H1 (cell line): ENCODE data around the gene CACNA1A. TPM values are rescaled to one million over a fixed set of nuclear protein-coding genes. Genes with fewer than 3 reads are reported as not detected.

Source experiments
- HDAC6 ChIP-seq: IDR thresholded peaks from one replicate; pipeline ENCODE4 v1.7.1; 2012; ENCODE audit warnings: low read depth, mild to moderate bottlenecking, inconsistent platforms, low read length, moderate library complexity
- JUND ChIP-seq: IDR thresholded peaks from 2 replicates; pipeline ENCODE4 v1.6.1; 2011; ENCODE audit warnings: mild to moderate bottlenecking, improper control_type of control experiment, low read length
- polyA plus RNA-seq, 7 experiments: library from polyadenylated mRNA; depleted of rRNA in 3 of 7; stranded (reverse) in 5 of 7; unstranded in 2 of 7; fragments of >200 nt in 5 of 7; fragments of 200-250 nt in 2 of 7; gene quantifications; 1 replicate in 5 of 7; 2 replicates in 1 of 7; 4 replicates in 1 of 7; pipeline versions ENCODE4 v1.2.1 to v1.2.3, GENCODE V29; 2011 to 2013; ENCODE audit warnings: missing spikeins in 2 of 7, mixed read lengths in 2 of 7
- total RNA-seq: library from RNA; stranded (reverse); fragmentation: NEBNext Ultra II Directional; extraction: Animal tissue kit (Norgen Biotek cat#: 25700); gene quantifications from 2 replicates; pipeline ENCODE4 v1.2.1, GENCODE V29; 2021
- TF ChIP-seq, protein P1 (sequence below): IDR thresholded peaks from 2 replicates; pipeline ENCODE4 v1.6.1; 2012; ENCODE audit warnings: inconsistent platforms
- TF ChIP-seq, protein P2 (sequence below): IDR thresholded peaks from 2 replicates; pipeline ENCODE4 v1.6.1; 2012; ENCODE audit warnings: low read length, inconsistent platforms

CACNA1A gene
- total and polyA plus RNA-seq, 2 of the 8 experiments (the other 6 are each of a cell fraction or from before 2014, with no cell fraction given) = 10.7 to 25.3 TPM

DNA sequence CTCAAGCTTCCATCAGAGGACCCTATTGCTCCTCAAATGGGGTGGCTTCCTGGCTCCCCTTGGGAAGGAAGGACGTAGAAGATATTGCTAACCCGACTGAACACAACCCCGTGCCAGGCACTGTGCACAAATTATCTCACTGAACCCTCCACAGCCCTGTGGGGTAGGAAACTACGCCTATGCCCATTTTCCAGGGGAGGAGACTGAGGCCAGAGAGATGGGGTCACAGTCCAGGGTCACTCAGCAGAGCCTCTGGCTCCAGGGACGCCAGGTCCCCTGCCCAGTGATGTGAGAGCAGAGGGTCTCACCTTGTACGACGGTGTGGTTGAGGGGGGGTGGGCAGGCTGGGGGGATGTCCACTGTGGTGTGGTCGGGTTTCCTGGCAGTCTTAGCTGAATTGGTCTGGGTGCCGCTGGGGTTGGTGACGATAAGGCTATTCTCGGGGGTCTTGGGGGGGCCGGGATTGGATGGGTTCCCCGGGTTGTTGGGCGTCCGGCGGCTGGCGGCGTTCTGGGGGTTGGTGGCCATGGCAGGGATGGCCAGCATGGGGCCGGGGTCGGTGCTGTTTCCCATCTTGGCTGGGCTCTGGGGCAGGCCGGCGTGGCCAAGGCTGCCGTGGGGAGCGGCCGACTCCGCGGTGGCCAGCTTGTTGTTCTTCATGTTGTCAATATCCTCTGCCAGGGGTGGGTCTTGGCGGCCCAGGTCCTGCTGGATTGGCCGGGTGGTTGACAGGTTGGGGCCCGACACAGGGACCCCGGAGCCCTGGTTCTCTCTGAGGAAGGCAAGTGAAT is 219.9 kb downstream of the CACNA1A start (continued):
- TF ChIP-seq, protein P1, sequence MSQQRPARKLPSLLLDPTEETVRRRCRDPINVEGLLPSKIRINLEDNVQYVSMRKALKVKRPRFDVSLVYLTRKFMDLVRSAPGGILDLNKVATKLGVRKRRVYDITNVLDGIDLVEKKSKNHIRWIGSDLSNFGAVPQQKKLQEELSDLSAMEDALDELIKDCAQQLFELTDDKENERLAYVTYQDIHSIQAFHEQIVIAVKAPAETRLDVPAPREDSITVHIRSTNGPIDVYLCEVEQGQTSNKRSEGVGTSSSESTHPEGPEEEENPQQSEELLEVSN = no peak
- TF ChIP-seq, protein P2, sequence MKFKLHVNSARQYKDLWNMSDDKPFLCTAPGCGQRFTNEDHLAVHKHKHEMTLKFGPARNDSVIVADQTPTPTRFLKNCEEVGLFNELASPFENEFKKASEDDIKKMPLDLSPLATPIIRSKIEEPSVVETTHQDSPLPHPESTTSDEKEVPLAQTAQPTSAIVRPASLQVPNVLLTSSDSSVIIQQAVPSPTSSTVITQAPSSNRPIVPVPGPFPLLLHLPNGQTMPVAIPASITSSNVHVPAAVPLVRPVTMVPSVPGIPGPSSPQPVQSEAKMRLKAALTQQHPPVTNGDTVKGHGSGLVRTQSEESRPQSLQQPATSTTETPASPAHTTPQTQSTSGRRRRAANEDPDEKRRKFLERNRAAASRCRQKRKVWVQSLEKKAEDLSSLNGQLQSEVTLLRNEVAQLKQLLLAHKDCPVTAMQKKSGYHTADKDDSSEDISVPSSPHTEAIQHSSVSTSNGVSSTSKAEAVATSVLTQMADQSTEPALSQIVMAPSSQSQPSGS = no peak
- TF ChIP-seq HDAC6 = no peak
- no peak for TF ChIP-seq JUND
- TF ChIP-seq, all 59 proteins: peak for 0
